Sigmoid colon (tissue), 7 donors: Measurements from ENCODE around the gene PEX1. TPM values are rescaled to one million over a fixed set of nuclear protein-coding genes. Genes with fewer than 3 reads are reported as not detected.

Experiments used
- DNase-seq: peaks from one replicate; pipeline ENCODE4 v3.0.0-alpha.2; 2019
- H3K27ac ChIP-seq, 4 donors: fragments of 200-600 bp; sonication (generic); one replicate each; pipeline ENCODE4 v1.5.1; 2016 to 2019; ENCODE audit warnings: mild to moderate bottlenecking in 1 of 4
- H3K27me3 ChIP-seq, 3 donors: fragments of 200-600 bp; sonication (generic); one replicate each; pipeline ENCODE4 v1.5.1; 2019; ENCODE audit warnings: mild to moderate bottlenecking in 1 of 3
- H3K36me3 ChIP-seq, 4 donors: fragments of 200-600 bp; sonication (generic); one replicate each; pipeline ENCODE4 v1.5.1; 2016 to 2019
- H3K4me1 ChIP-seq, 4 donors: fragments of 200-600 bp; sonication (generic); one replicate each; pipeline ENCODE4 v1.5.1; 2017 to 2019
- H3K4me3 ChIP-seq, 4 donors: fragments of 200-600 bp; sonication (generic); one replicate each; pipeline ENCODE4 v1.5.1; 2017 to 2019; ENCODE audit warnings: mild to moderate bottlenecking in 2 of 4, moderate library complexity in 1 of 4
- H3K9me3 ChIP-seq, 4 donors: fragments of 200-600 bp in 3 of 4; sonication (generic) in 3 of 4; one replicate each; pipeline versions ENCODE4 v1.5.1 to v1.6.1; 2013 to 2019
- CTCF ChIP-seq, 4 experiments: fragments of 450-650 bp in 3 of 4; fragments of 200-600 bp in 1 of 4; IDR thresholded peaks; one replicate each; pipeline ENCODE4 v1.5.1; 2016 to 2019; ENCODE audit warnings: antibody characterized with exemption in 4 of 4, mild to moderate bottlenecking in 3 of 4, moderate library complexity in 2 of 4
- EP300 ChIP-seq, 4 donors: sonication (generic); formaldehyde crosslinking; IDR thresholded peaks; one replicate each; pipeline ENCODE4 v1.6.1; 2017; ENCODE audit warnings: antibody characterized with exemption in 4 of 4
- POLR2A ChIP-seq, 2 donors: fragments of 450-650 bp; IDR thresholded peaks; one replicate each; pipeline ENCODE4 v1.6.1; 2016; ENCODE audit warnings: antibody characterized with exemption in 2 of 2, mild to moderate bottlenecking in 2 of 2, moderate library complexity in 2 of 2
- POLR2AphosphoS5 ChIP-seq, 4 donors: sonication (generic); formaldehyde crosslinking; IDR thresholded peaks; one replicate each; pipeline ENCODE4 v1.6.1; 2017; ENCODE audit warnings: antibody characterized with exemption in 4 of 4
- WGBS, 2 donors: extraction: QIAGEN DNeasy Blood & Tissue Kit; methylation state at CpG; one replicate each; pipeline ENCODE4 v1.1.7; 2013; 5-methylcytosine and 5-hydroxymethylcytosine counted together
- intact Hi-C: fragments of 100-400 bp; cut with DNase I; formaldehyde crosslinking; loops from one replicate; pipeline ENCODE4 v1.15.1; 2023
- polyA plus RNA-seq, 3 donors: library from polyadenylated mRNA; stranded (reverse); fragments of 200-250 nt; gene quantifications; one replicate each; pipeline ENCODE4 v1.2.3, GENCODE V29; 2013
- total RNA-seq, 4 donors: library from RNA; depleted of rRNA; stranded (reverse); fragments of >200 nt; gene quantifications; one replicate each; pipeline ENCODE4 v1.1.0, GENCODE V29; 2016
- donor health status: healthy with polysubstance abuse.
- donor health status: Bipolar disorder and iron deficiency.
- donor health status: healthy.

PEX1 gene
- total and polyA plus RNA-seq, 7 donors, result 7.4 to 29.0 (median 19.0) TPM

GRCh38 chr7:92563345-92563744, 35.0 kb upstream of the PEX1 start:
- WGBS, 2 donors, result 88 to 91% methylated on average over 2 of the region's 2 CpGs
- Histone ChIP-seq H3K27ac (no peak overlapping the region), H3K4me3 (no peak overlapping the region), H3K27me3 (no peaks in the 10 kb centered on the region), H3K4me1 (no peaks in the 10 kb centered on the region), H3K9me3 (no peaks in the 10 kb centered on the region), H3K36me3 (peaks cover 10 to 68% (median 29%) of the 10 kb centered on the region in 4 donors)
- TF ChIP-seq CTCF (IDR thresholded peaks at IDR 0.05) (no peak), POLR2A (IDR thresholded peaks at IDR 0.05) (no peak), EP300 (IDR thresholded peaks at IDR 0.05) (no peak), POLR2AphosphoS5 (IDR thresholded peaks at IDR 0.05) (no peak)
- intact Hi-C loops, result no loop called here
- DNase-seq, result no peak

- Histone ChIP-seq H3K27me3 (no peaks in the 10 kb centered on the region), H3K9me3 (no peaks in the 10 kb centered on the region), H3K4me1 (no peaks in the 10 kb centered on the region), H3K4me3 (no peak overlapping the region), H3K36me3 (peaks cover 0 to 49% (median 11%) of the 10 kb centered on the region in 4 donors), H3K27ac (no peak overlapping the region)
- no peak for TF ChIP-seq EP300 (IDR thresholded peaks at IDR 0.05)
- TF ChIP-seq POLR2A (IDR thresholded peaks at IDR 0.05), result no peak
- TF ChIP-seq POLR2AphosphoS5 (IDR thresholded peaks at IDR 0.05), result no peak
- no peak for TF ChIP-seq CTCF (IDR thresholded peaks at IDR 0.05)
- DNase-seq, result no peak
- intact Hi-C loops, result no loop called here
Measured at GRCh38 chr7:92560602-92561001, 32.3 kb upstream of the PEX1 start.

GRCh38 chr7:92557808-92558362, 29.6 kb upstream of the PEX1 start:
- no peak for DNase-seq
- TF ChIP-seq POLR2A (IDR thresholded peaks at IDR 0.05) (no peak), POLR2AphosphoS5 (IDR thresholded peaks at IDR 0.05) (no peak), CTCF (IDR thresholded peaks at IDR 0.05) (no peak), EP300 (IDR thresholded peaks at IDR 0.05) (no peak)
- intact Hi-C loops, result no loop called here
- Histone ChIP-seq H3K27ac (no peak overlapping the region), H3K4me1 (no peaks in the 10 kb centered on the region), H3K27me3 (no peaks in the 10 kb centered on the region), H3K36me3 (peaks cover 0 to 29% (median 6%) of the 10 kb centered on the region in 4 donors), H3K9me3 (no peaks in the 10 kb centered on the region), H3K4me3 (no peak overlapping the region)
- 88 to 91% methylated on average over 7 of the region's 7 CpGs for WGBS, 2 donors

- WGBS, 2 donors, result 91 to 95% methylated on average over 2 of the region's 2 CpGs
- intact Hi-C loops, result no loop called here
Measured at GRCh38 chr7:92557249-92557648, 28.9 kb upstream of the PEX1 start.

More at GRCh38 chr7:92557249-92557648, 28.9 kb upstream of the PEX1 start:
- peaks cover 0 to 29% (median 4%) of the 10 kb centered on the region in 4 donors for H3K36me3 ChIP-seq
- H3K4me3 ChIP-seq, result no peak overlapping the region
- no peak overlapping the region for H3K27ac ChIP-seq
- no peaks in the 10 kb centered on the region for H3K4me1 ChIP-seq
- TF ChIP-seq EP300 (IDR thresholded peaks at IDR 0.05), result no peak
- no peak for TF ChIP-seq POLR2AphosphoS5 (IDR thresholded peaks at IDR 0.05)
- TF ChIP-seq CTCF (IDR thresholded peaks at IDR 0.05), result no peak
- no peak for TF ChIP-seq POLR2A (IDR thresholded peaks at IDR 0.05)
- no peaks in the 10 kb centered on the region for H3K27me3 ChIP-seq
- no peak for DNase-seq
- H3K9me3 ChIP-seq, result no peaks in the 10 kb centered on the region
